HepG2 (cell line): ENCODE measurements around the gene TEX9. TPM values are rescaled to one million over a fixed set of nuclear protein-coding genes. Genes with fewer than 3 reads are reported as not detected.

Experiments
- CBX1 ChIP-seq: IDR thresholded peaks from one replicate; pipeline ENCODE4 v1.6.1; 2016; ENCODE audit warnings: antibody characterized with exemption, low read depth
- CREM ChIP-seq, 2 experiments: sonication (generic) in 1 of 2; formaldehyde crosslinking in 1 of 2; IDR thresholded peaks; 2 replicates each; pipeline versions ENCODE4 v1.4.0 to v1.6.1; 2016 to 2020; ENCODE audit warnings: antibody characterized with exemption in 1 of 2, mild to moderate bottlenecking in 1 of 2, missing genetic modification reagents in 1 of 2
- HMG20A ChIP-seq: IDR thresholded peaks from 2 replicates; pipeline ENCODE4 v1.6.1; 2016; ENCODE audit warnings: borderline replicate concordance
- KDM6A ChIP-seq: IDR thresholded peaks from 2 replicates; pipeline ENCODE4 v1.6.1; 2016; ENCODE audit warnings: low read depth
- KLF15 ChIP-seq: sonication (generic); formaldehyde crosslinking; IDR thresholded peaks from 2 replicates; pipeline ENCODE4 v1.8.1; 2023; ENCODE audit warnings: borderline replicate concordance, mild to moderate bottlenecking, inconsistent platforms, missing genetic modification reagents, mixed read lengths
- MXI1 ChIP-seq: IDR thresholded peaks from 3 replicates; pipeline ENCODE4 v1.6.1; 2012; ENCODE audit warnings: low read depth, low read length, inconsistent platforms, borderline replicate concordance
- PAWR ChIP-seq: sonication (generic); formaldehyde crosslinking; IDR thresholded peaks from 2 replicates; pipeline ENCODE4 v1.4.0; 2020; ENCODE audit warnings: missing genetic modification reagents, mild to moderate bottlenecking, borderline replicate concordance
- SP5 ChIP-seq: IDR thresholded peaks from 2 replicates; pipeline ENCODE4 v1.6.1; 2016; ENCODE audit warnings: low read depth, borderline replicate concordance
- SSRP1 ChIP-seq: IDR thresholded peaks from 2 replicates; pipeline ENCODE4 v1.6.1; 2016; ENCODE audit warnings: control low read depth
- ZFP1 ChIP-seq: IDR thresholded peaks from 2 replicates; pipeline ENCODE4 v1.6.1; 2016
- ZKSCAN1 ChIP-seq: fragments of 150-350 bp; IDR thresholded peaks from 2 replicates; pipeline ENCODE4 v1.6.1; 2014; ENCODE audit warnings: low read length
- ZNF546 ChIP-seq: sonication (generic); formaldehyde crosslinking; conservative IDR thresholded peaks from 2 replicates; pipeline ENCODE4 v1.8.1; 2023; ENCODE audit warnings: mild to moderate bottlenecking, missing genetic modification reagents
- polyA plus RNA-seq, 8 experiments: library from polyadenylated mRNA; depleted of rRNA in 3 of 8; stranded (reverse) in 7 of 8; unstranded in 1 of 8; fragments of >200 nt; fragmentation: Illumina TruSeq in 4 of 8; extraction: Trizol in 4 of 8; gene quantifications; 2 replicates each; pipeline versions ENCODE4 v1.2.1 to v1.2.3, GENCODE V29; 2011 to 2016; ENCODE audit warnings: low read depth in 4 of 8, missing spikeins in 1 of 8, mixed read lengths in 1 of 8; ENCODE audit not compliant: insufficient read depth in 1 of 8
- total RNA-seq, 5 experiments: library from RNA; depleted of rRNA; stranded (reverse); fragments of >200 nt; fragmentation: Illumina TruSeq; extraction: Trizol; gene quantifications; 2 replicates each; pipeline ENCODE4 v1.2.3, GENCODE V29; 2016; ENCODE audit warnings: low read depth in 1 of 5
- TF ChIP-seq, protein P1 (sequence below): sonication (generic); formaldehyde crosslinking; IDR thresholded peaks from 2 replicates; pipeline ENCODE4 v1.4.0; 2020; ENCODE audit warnings: mild to moderate bottlenecking, missing genetic modification reagents
- TF ChIP-seq, protein P2 (sequence below): sonication (generic); formaldehyde crosslinking; IDR thresholded peaks from 2 replicates; pipeline ENCODE4 v1.4.0; 2020; ENCODE audit warnings: missing genetic modification reagents
- TF ChIP-seq, protein P3 (sequence below): sonication (generic); formaldehyde crosslinking; IDR thresholded peaks from 2 replicates; pipeline ENCODE4 v1.4.0; 2020; ENCODE audit warnings: missing genetic modification reagents

TEX9 gene
- total and polyA plus RNA-seq, 2 of the 13 experiments (the other 11 are each of a cell fraction or from before 2014, with no cell fraction given) = 0.82 to 6.9 TPM

DNA sequence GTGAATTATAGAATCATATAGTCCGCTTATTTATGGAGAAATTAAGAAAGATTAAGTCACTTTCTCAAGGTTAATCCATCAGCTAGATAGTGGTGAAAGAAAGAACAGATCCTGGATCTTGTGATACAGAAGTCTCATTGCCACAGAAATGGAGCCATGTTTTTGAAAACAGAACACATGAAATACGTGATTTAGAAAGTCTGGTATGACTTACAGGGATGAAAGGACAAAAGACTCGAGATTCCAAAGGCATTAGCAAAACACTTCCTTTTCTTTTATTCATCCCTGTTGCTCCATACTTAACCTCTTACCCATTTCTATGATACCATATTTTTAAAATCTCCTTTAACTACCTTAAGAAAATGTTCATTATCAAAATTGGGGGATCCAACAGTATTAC is 40.0 kb upstream of the TEX9 start (continued):
- TF ChIP-seq, protein P1, sequence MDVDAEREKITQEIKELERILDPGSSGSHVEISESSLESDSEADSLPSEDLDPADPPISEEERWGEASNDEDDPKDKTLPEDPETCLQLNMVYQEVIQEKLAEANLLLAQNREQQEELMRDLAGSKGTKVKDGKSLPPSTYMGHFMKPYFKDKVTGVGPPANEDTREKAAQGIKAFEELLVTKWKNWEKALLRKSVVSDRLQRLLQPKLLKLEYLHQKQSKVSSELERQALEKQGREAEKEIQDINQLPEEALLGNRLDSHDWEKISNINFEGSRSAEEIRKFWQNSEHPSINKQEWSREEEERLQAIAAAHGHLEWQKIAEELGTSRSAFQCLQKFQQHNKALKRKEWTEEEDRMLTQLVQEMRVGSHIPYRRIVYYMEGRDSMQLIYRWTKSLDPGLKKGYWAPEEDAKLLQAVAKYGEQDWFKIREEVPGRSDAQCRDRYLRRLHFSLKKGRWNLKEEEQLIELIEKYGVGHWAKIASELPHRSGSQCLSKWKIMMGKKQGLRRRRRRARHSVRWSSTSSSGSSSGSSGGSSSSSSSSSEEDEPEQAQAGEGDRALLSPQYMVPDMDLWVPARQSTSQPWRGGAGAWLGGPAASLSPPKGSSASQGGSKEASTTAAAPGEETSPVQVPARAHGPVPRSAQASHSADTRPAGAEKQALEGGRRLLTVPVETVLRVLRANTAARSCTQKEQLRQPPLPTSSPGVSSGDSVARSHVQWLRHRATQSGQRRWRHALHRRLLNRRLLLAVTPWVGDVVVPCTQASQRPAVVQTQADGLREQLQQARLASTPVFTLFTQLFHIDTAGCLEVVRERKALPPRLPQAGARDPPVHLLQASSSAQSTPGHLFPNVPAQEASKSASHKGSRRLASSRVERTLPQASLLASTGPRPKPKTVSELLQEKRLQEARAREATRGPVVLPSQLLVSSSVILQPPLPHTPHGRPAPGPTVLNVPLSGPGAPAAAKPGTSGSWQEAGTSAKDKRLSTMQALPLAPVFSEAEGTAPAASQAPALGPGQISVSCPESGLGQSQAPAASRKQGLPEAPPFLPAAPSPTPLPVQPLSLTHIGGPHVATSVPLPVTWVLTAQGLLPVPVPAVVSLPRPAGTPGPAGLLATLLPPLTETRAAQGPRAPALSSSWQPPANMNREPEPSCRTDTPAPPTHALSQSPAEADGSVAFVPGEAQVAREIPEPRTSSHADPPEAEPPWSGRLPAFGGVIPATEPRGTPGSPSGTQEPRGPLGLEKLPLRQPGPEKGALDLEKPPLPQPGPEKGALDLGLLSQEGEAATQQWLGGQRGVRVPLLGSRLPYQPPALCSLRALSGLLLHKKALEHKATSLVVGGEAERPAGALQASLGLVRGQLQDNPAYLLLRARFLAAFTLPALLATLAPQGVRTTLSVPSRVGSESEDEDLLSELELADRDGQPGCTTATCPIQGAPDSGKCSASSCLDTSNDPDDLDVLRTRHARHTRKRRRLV (CRISPR knock-in tag) = no peak
- TF ChIP-seq MXI1 (no peak), KLF15 (CRISPR knock-in tag) (no peak), KDM6A (no peak), PAWR (CRISPR knock-in tag) (no peak), SSRP1 (CRISPR knock-in tag) (no peak), ZNF546 (no peak), ZFP1 (CRISPR knock-in tag) (no peak), HMG20A (no peak), ZKSCAN1 (no peak), CBX1 (no peak), CREM (IDR thresholded peaks at IDR 0.05) (no peak), CREM (CRISPR knock-in tag; IDR thresholded peaks at IDR 0.05) (no peak), SP5 (CRISPR knock-in tag) (no peak)
- TF ChIP-seq, protein P2, sequence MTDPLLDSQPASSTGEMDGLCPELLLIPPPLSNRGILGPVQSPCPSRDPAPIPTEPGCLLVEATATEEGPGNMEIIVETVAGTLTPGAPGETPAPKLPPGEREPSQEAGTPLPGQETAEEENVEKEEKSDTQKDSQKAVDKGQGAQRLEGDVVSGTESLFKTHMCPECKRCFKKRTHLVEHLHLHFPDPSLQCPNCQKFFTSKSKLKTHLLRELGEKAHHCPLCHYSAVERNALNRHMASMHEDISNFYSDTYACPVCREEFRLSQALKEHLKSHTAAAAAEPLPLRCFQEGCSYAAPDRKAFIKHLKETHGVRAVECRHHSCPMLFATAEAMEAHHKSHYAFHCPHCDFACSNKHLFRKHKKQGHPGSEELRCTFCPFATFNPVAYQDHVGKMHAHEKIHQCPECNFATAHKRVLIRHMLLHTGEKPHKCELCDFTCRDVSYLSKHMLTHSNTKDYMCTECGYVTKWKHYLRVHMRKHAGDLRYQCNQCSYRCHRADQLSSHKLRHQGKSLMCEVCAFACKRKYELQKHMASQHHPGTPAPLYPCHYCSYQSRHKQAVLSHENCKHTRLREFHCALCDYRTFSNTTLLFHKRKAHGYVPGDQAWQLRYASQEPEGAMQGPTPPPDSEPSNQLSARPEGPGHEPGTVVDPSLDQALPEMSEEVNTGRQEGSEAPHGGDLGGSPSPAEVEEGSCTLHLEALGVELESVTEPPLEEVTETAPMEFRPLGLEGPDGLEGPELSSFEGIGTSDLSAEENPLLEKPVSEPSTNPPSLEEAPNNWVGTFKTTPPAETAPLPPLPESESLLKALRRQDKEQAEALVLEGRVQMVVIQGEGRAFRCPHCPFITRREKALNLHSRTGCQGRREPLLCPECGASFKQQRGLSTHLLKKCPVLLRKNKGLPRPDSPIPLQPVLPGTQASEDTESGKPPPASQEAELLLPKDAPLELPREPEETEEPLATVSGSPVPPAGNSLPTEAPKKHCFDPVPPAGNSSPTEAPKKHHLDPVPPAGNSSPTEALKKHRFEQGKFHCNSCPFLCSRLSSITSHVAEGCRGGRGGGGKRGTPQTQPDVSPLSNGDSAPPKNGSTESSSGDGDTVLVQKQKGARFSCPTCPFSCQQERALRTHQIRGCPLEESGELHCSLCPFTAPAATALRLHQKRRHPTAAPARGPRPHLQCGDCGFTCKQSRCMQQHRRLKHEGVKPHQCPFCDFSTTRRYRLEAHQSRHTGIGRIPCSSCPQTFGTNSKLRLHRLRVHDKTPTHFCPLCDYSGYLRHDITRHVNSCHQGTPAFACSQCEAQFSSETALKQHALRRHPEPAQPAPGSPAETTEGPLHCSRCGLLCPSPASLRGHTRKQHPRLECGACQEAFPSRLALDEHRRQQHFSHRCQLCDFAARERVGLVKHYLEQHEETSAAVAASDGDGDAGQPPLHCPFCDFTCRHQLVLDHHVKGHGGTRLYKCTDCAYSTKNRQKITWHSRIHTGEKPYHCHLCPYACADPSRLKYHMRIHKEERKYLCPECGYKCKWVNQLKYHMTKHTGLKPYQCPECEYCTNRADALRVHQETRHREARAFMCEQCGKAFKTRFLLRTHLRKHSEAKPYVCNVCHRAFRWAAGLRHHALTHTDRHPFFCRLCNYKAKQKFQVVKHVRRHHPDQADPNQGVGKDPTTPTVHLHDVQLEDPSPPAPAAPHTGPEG (CRISPR knock-in tag) = no peak
- TF ChIP-seq, protein P3, sequence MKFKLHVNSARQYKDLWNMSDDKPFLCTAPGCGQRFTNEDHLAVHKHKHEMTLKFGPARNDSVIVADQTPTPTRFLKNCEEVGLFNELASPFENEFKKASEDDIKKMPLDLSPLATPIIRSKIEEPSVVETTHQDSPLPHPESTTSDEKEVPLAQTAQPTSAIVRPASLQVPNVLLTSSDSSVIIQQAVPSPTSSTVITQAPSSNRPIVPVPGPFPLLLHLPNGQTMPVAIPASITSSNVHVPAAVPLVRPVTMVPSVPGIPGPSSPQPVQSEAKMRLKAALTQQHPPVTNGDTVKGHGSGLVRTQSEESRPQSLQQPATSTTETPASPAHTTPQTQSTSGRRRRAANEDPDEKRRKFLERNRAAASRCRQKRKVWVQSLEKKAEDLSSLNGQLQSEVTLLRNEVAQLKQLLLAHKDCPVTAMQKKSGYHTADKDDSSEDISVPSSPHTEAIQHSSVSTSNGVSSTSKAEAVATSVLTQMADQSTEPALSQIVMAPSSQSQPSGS (CRISPR knock-in tag) = no peak
- TF ChIP-seq, all 625 proteins: peak for 0
